Measurements from ENCODE around the gene PPP3CA.

The PPP3CA gene

DNA sequence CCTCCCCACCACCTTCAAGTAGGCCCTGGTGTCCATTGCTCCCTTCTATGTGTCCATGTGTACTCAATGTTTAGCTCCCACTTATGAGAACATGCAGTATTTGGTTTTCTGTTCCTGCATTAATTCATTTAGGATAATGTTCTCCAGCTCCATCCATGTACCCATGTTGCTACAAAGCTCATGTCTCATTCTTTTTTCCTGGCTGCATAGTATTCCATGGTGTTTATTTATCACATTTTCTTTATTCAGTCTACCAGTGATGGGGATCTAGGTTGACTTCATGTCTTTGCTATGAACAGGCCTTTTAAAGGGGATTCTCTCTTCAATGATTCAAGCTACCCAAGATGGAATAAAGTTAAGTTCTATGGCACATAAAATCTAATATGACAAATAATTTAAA lies 119.6 kb downstream of the PPP3CA start:
- TF ChIP-seq EZH2 (optimal IDR thresholded peaks at IDR 0.05; ENCODE audit: low read depth, low read length) (no peak), EZH2phosphoT487 (IDR thresholded peaks at IDR 0.05; ENCODE audit: low read length) (no peak)
- H3K4me1 ChIP-seq (ENCODE audit: low read length): peaks cover 13% of the 10 kb centered on the region
- H3K9ac ChIP-seq (ENCODE audit: low read length): no peak overlapping the region
- no peak for DNase-seq
- H3K36me3 ChIP-seq (replicated peaks; ENCODE audit: insufficient read depth, low read length): no peaks in the 10 kb centered on the region
- H4K20me1 ChIP-seq (ENCODE audit: insufficient read depth, low read length): no peaks in the 10 kb centered on the region
- H3K4me3 ChIP-seq (ENCODE audit: low read length): no peak overlapping the region
- no peak overlapping the region for H2AFZ ChIP-seq (ENCODE audit: low read length)
- H3K9me2 ChIP-seq (replicated peaks; ENCODE audit: insufficient read depth, low read length): no peaks in the 10 kb centered on the region
- no peaks in the 10 kb centered on the region for H3K27me3 ChIP-seq (replicated peaks; ENCODE audit: insufficient read depth, low read length)
- no peaks in the 10 kb centered on the region for H3K9me3 ChIP-seq (replicated peaks; ENCODE audit: insufficient read depth, low read length)
- H3K79me2 ChIP-seq (ENCODE audit: low read length): peaks cover 48% of the 10 kb centered on the region
- H3K4me2 ChIP-seq (ENCODE audit: low read depth, low read length): no peak overlapping the region
- H3F3A ChIP-seq (ENCODE audit: insufficient read depth, low read length): no peaks in the 10 kb centered on the region
- H3K27ac ChIP-seq (ENCODE audit: low read length): no peak overlapping the region

GRCh38 chr4:101224358-101225218 lies 122.7 kb downstream of the PPP3CA start:
- Histone ChIP-seq H3K9me3 (replicated peaks; ENCODE audit: insufficient read depth, low read length) (no peaks in the 10 kb centered on the region), H3K27ac (ENCODE audit: low read length) (no peak overlapping the region), H2AFZ (ENCODE audit: low read length) (no peak overlapping the region), H3K4me3 (ENCODE audit: low read length) (no peak overlapping the region), H4K20me1 (ENCODE audit: insufficient read depth, low read length) (no peaks in the 10 kb centered on the region), H3K9ac (ENCODE audit: low read length) (no peak overlapping the region), H3K4me1 (ENCODE audit: low read length) (no peaks in the 10 kb centered on the region), H3K27me3 (replicated peaks; ENCODE audit: insufficient read depth, low read length) (no peaks in the 10 kb centered on the region), H3K79me2 (ENCODE audit: low read length) (peaks cover 43% of the 10 kb centered on the region), H3F3A (ENCODE audit: insufficient read depth, low read length) (no peaks in the 10 kb centered on the region), H3K36me3 (replicated peaks; ENCODE audit: insufficient read depth, low read length) (no peaks in the 10 kb centered on the region), H3K9me2 (replicated peaks; ENCODE audit: insufficient read depth, low read length) (no peaks in the 10 kb centered on the region), H3K4me2 (ENCODE audit: low read depth, low read length) (no peak overlapping the region)
- DNase-seq: no peak
- TF ChIP-seq, protein P1, sequence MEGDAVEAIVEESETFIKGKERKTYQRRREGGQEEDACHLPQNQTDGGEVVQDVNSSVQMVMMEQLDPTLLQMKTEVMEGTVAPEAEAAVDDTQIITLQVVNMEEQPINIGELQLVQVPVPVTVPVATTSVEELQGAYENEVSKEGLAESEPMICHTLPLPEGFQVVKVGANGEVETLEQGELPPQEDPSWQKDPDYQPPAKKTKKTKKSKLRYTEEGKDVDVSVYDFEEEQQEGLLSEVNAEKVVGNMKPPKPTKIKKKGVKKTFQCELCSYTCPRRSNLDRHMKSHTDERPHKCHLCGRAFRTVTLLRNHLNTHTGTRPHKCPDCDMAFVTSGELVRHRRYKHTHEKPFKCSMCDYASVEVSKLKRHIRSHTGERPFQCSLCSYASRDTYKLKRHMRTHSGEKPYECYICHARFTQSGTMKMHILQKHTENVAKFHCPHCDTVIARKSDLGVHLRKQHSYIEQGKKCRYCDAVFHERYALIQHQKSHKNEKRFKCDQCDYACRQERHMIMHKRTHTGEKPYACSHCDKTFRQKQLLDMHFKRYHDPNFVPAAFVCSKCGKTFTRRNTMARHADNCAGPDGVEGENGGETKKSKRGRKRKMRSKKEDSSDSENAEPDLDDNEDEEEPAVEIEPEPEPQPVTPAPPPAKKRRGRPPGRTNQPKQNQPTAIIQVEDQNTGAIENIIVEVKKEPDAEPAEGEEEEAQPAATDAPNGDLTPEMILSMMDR (IDR thresholded peaks at IDR 0.05; ENCODE audit: low read length): no peak
- TF ChIP-seq EZH2 (optimal IDR thresholded peaks at IDR 0.05; ENCODE audit: low read depth, low read length): no peak
- TF ChIP-seq EZH2phosphoT487 (IDR thresholded peaks at IDR 0.05; ENCODE audit: low read length): no peak

- H3K4me3 ChIP-seq (ENCODE audit: low read length): no peak overlapping the region
- peaks cover 43% of the 10 kb centered on the region for H3K79me2 ChIP-seq (ENCODE audit: low read length)
Measured at GRCh38 chr4:101222156-101222845, 125.0 kb downstream of the PPP3CA start.

More at GRCh38 chr4:101222156-101222845, 125.0 kb downstream of the PPP3CA start:
- Histone ChIP-seq H3K9me2 (replicated peaks; ENCODE audit: insufficient read depth, low read length) (no peaks in the 10 kb centered on the region), H3K4me1 (ENCODE audit: low read length) (no peaks in the 10 kb centered on the region), H3F3A (ENCODE audit: insufficient read depth, low read length) (no peaks in the 10 kb centered on the region), H3K27me3 (replicated peaks; ENCODE audit: insufficient read depth, low read length) (no peaks in the 10 kb centered on the region), H3K9me3 (replicated peaks; ENCODE audit: insufficient read depth, low read length) (no peaks in the 10 kb centered on the region), H3K27ac (ENCODE audit: low read length) (no peak overlapping the region), H3K36me3 (replicated peaks; ENCODE audit: insufficient read depth, low read length) (no peaks in the 10 kb centered on the region), H3K9ac (ENCODE audit: low read length) (no peak overlapping the region), H2AFZ (ENCODE audit: low read length) (no peak overlapping the region), H4K20me1 (ENCODE audit: insufficient read depth, low read length) (no peaks in the 10 kb centered on the region), H3K4me2 (ENCODE audit: low read depth, low read length) (no peak overlapping the region)
- DNase-seq: no peak
- TF ChIP-seq, protein P1 (IDR thresholded peaks at IDR 0.05; ENCODE audit: low read length): no peak

All from MM.1S (cell line).